Measurements from ENCODE around the gene PLD4. TPM values are rescaled to one million over a fixed set of nuclear protein-coding genes. Genes with fewer than 3 reads are reported as not detected.

The PLD4 gene
- total and polyA plus RNA-seq, 2 experiments from 2014 or later, result not detected

GRCh38 chr14:104923640-104924420, 849 bp upstream of the PLD4 start:
- H3K27ac Mint-ChIP-seq, result no peak overlapping the region

More at GRCh38 chr14:104923640-104924420, 849 bp upstream of the PLD4 start:
- Histone ChIP-seq H3K36me3 (ENCODE audit: insufficient read depth) (no peaks in the 10 kb centered on the region), H3K27me3 (ENCODE audit: insufficient read depth) (no peaks in the 10 kb centered on the region), H2AFZ (no peak overlapping the region), H3K4me2 (no peak overlapping the region), H3K4me1 (ENCODE audit: insufficient read depth) (no peaks in the 10 kb centered on the region), H3K9me2 (ENCODE audit: insufficient read depth) (no peaks in the 10 kb centered on the region), H3K27ac (ENCODE audit: low read depth) (no peak overlapping the region), H3K4me3 (no peak overlapping the region), H3K79me2 (replicated peaks; ENCODE audit: insufficient read depth) (no peaks in the 10 kb centered on the region), H4K20me1 (replicated peaks; ENCODE audit: insufficient read depth) (no peaks in the 10 kb centered on the region), H3F3A (replicated peaks; ENCODE audit: low read depth) (no peaks in the 10 kb centered on the region)
- DNase-seq (ENCODE audit: low spot score) (no peak), ATAC-seq (no peak)
- no peak overlapping the region for H3K4me3 Mint-ChIP-seq
- peaks cover 6% of the 10 kb centered on the region for H3K4me1 Mint-ChIP-seq
- H3K27me3 Mint-ChIP-seq (ENCODE audit: insufficient read depth, low read depth, poor library complexity), result peaks cover 4% of the 10 kb centered on the region
- no peaks in the 10 kb centered on the region for H3K36me3 Mint-ChIP-seq (ENCODE audit: low read depth)
- TF ChIP-seq EZH2 (IDR thresholded peaks at IDR 0.05; ENCODE audit: low read depth, unreplicated experiment) (no peak), ZNF331 (CRISPR knock-in tag; IDR thresholded peaks at IDR 0.05; ENCODE audit: low read depth) (no peak), JUNB (IDR thresholded peaks at IDR 0.05; ENCODE audit: unreplicated experiment) (no peak), ZNF462 (CRISPR knock-in tag; IDR thresholded peaks at IDR 0.05) (no peak), POLR2AphosphoS5 (IDR thresholded peaks at IDR 0.05; ENCODE audit: low read depth) (no peak), REST (IDR thresholded peaks at IDR 0.05; ENCODE audit: unreplicated experiment) (no peak), ETS1 (IDR thresholded peaks at IDR 0.05) (no peak), STAT1 (IDR thresholded peaks at IDR 0.05; ENCODE audit: unreplicated experiment) (no peak), ZNF114 (CRISPR knock-in tag; IDR thresholded peaks at IDR 0.05) (no peak), EZH2phosphoT487 (IDR thresholded peaks at IDR 0.05; ENCODE audit: unreplicated experiment) (no peak), CTCF (conservative IDR thresholded peaks at IDR 0.05; ENCODE audit: low read depth in 2 of 2) (no peak), CREB1 (CRISPR knock-in tag; IDR thresholded peaks at IDR 0.05; ENCODE audit: low read depth) (no peak)
- H3K9me3 Mint-ChIP-seq, result no peaks in the 10 kb centered on the region
